NCI-H1436 treated with DMSO at 0.1 percent for 48 hours (cell line): ENCODE measurements around the gene RNF207.

ENCODE experiments used
- DNase-seq: peaks from one replicate; lab custom pipeline; 2025; lab: John Stamatoyannopoulos, UW

Gene RNF207, protein sequence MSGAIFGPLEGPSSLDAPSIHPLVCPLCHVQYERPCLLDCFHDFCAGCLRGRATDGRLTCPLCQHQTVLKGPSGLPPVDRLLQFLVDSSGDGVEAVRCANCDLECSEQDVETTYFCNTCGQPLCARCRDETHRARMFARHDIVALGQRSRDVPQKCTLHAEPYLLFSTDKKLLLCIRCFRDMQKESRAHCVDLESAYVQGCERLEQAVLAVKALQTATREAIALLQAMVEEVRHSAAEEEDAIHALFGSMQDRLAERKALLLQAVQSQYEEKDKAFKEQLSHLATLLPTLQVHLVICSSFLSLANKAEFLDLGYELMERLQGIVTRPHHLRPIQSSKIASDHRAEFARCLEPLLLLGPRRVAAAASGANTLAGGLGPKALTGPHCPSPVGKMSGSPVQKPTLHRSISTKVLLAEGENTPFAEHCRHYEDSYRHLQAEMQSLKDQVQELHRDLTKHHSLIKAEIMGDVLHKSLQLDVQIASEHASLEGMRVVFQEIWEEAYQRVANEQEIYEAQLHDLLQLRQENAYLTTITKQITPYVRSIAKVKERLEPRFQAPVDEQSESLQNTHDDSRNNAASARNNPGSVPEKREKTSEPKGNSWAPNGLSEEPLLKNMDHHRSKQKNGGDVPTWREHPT

GRCh38 chr1:6205849-6206519 lies at the start of gene RNF207:
Gene RNF207 (plus strand): TSS chr1:6206119. CDS start chr1:6206536, 417 bp downstream.
- DNase-seq: no peak

GRCh38 chr1:6157132-6157527 lies 48.8 kb upstream of the RNF207 start:
- no peak for DNase-seq

DNA sequence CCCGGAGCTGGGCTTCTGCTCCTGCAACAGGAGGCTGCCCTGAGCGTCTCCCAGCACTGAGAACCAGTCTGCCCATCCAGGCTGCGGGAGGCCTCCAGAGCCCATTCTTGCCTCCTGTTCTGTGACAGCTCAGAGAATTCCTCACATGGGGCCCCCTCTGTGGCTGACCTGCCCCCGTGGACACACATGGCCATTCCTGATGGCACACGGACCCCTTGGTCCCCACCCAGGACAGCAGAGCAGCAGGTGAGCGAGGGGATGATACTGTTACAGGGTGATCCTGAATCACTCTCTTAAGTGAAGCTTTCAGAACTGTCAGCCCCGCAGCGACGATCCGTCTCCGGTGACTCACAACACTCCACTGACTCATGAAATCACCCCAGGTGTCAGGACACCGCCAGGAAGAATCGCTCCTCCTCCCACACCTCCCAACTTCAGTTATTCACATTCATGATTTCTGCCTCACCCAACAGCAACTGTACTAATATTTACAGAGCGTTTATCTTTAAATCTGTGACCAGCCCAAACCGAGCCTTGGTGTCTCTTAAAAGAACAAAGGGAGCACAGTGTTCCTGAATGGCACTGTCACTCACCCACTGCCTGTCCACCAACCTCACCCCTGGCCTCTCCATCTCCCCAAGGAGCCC lies 48.3 kb upstream of the RNF207 start:
- no peak for DNase-seq

- no peak for DNase-seq
Measured at GRCh38 chr1:6158181-6158580, 47.7 kb upstream of the RNF207 start.

- no peak for DNase-seq
Measured at GRCh38 chr1:6162341-6162740, 43.6 kb upstream of the RNF207 start.

GRCh38 chr1:6162773-6163172 lies 43.1 kb upstream of the RNF207 start:
- DNase-seq: no peak

GRCh38 chr1:6163191-6163972 lies 42.5 kb upstream of the RNF207 start:
- DNase-seq: no peak

- no peak for DNase-seq
Measured at GRCh38 chr1:6163973-6164617, 41.8 kb upstream of the RNF207 start.

DNA sequence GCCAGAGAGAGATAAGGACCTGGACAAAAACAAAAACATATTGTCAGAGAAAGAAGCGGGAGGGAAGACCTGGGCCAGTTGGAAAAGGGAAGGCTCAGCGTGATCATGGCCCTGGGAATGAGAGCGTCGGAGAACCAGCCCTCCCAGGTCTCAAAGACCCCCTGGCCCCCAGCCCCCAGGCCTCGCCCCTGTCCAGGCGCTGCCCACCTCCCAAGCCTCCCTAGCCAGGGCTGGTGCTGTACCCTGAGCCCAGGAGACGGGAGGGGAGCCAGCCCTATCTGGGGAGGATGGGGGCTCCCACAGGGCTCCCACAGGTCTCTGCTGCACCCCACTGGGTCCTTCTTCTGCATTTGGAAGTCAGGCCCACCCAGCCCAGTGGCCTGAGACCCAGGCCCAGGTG lies 40.9 kb upstream of the RNF207 start:
- DNase-seq: no peak

- DNase-seq: no peak
Measured at GRCh38 chr1:6165441-6165985, 40.4 kb upstream of the RNF207 start.

DNA sequence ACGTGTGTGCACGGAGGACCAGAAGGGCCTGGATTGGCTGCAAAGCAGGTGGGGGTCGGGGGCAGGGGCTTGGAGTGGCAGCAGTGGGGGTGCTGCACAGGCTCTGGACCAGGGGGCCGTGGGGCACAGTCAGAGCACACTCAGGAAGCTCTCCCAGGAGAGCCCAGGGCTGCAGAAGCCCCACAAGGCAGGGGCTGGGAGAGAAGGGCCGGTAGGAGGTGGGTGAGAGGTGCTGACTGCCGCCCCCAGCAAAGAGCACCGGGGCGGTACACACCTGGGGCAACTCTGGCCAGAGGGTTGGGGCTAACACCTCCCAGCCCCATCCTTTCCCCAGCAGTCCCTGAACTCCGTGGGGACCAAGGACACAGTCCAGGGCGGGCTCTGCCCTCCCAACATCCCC lies 39.7 kb upstream of the RNF207 start:
- DNase-seq: no peak

DNA sequence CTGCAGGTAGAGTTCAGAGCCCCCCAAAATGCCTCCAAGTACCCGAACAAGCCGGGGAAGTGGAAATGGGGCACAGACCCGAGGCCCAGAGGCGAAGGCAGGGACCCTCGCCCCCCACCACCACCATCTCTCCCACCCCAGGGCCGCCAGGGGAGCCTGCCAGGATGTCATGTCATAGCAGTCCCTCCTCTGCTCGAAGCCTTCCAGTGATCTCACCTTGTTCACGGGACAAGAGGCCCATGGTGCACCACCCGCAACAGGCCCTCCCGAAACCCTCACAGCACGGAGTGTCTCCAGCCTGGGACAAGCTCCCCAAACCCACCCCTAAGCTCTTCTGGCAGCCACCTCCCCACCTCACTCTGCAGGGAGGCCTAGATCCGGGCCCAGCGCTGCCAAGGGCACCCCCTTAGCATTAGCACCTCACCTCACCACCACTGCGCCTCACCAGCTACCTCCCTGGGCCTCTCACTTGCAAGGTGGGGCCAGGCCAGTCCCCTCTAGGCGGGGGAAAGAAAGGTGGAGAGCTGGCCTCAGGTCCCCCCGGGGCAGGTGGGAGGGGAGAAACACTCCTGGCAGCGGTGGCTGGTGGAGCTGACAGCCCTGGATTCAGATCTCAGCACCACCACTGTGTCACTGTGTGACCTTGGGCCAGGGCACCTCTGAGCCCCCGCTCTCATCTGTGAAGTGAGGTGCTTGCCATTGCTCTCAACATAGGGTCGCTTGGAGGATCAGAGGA lies 39.1 kb upstream of the RNF207 start:
- DNase-seq: no peak

- no peak for DNase-seq
Measured at GRCh38 chr1:6167391-6168303, 38.3 kb upstream of the RNF207 start.

- no peak for DNase-seq
Measured at GRCh38 chr1:6168947-6169586, 36.9 kb upstream of the RNF207 start.

DNA sequence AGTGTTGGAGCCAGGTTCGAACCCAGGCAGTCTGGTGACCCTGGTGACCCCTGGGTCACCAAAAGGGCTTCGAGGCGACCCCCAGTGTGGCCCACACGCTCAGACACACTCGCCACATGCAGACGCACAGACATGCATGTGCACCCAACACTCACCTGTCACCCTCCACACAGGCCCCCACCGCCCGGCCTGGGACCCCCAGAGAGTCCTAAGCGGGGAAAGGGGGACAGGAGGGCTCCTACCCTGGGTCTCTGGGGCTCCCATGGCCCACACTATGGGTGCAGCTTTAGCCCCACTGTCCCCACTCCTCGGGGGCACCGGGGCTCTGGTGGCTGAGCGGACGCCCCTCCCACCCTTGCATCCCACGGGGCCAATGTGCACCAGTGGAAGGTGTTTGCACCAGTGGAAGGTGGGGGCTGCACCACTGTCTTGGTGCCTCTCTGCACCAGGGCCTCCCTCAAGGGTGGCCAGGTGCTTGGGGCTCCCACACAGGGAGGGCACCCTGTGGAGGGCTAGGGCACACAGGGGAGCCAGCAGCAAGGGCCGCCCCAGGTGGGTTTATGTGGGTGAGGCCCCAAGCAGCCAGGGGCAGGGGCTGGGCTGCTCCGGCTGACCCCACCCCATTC lies 35.7 kb upstream of the RNF207 start:
- no peak for DNase-seq

DNA sequence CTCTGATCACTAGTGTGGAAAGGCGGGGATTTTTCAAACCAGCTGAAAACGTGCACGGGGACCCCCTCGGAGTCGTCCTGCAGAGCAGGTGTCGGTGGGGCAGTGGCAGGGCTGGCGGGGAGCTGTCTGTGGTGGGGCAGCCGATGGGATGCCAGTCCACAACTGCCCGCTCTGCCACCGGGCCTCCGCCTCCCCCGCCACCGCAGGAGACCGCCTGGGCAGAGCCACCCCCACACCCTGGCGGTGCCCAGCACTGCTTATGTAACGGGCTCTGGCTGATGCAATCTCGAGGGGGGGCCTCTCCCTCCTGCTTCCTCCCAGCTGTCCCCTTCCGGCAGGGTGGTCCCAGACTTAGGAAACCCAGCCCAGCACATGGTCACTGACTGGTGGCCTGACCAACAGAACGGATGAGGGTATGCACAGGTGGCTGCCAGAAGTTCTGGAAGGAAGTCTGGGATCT lies 35.1 kb upstream of the RNF207 start:
- DNase-seq: no peak

GRCh38 chr1:6171548-6172124 lies 34.3 kb upstream of the RNF207 start:
- no peak for DNase-seq

DNA sequence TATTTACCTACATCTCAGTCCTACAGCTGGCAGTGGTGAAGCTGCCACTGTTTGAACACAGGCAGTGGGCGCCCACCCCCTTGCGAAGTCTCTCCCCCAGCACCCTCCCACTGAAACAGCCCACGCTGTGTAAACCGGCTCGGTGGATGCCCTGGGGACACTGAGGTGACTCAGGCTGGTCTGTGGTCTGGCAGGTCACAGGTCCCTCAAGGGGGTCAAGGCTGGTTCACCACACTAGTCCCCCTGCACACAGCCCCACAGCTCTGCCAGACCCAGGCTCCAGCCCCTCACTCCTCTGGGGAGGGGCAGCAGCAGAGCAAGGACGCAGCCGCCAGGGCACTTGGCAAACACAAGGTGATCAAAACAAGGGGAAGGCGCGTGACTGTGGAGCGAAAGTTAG lies 33.4 kb upstream of the RNF207 start:
- no peak for DNase-seq
